IPS-15b (cell line): ENCODE data around the gene PIF1.
A peak's percentile ranks its signal among the peaks of the same experiment; 100 is the strongest.

Experiments
- H3K27me3 ChIP-seq: one replicate; pipeline ENCODE4 v1.6.1; 2013; ENCODE audit warnings: low read length; ENCODE audit not compliant: control insufficient read depth, insufficient read depth
- H3K36me3 ChIP-seq: one replicate; pipeline ENCODE4 v1.6.1; 2013; ENCODE audit warnings: low read length; ENCODE audit not compliant: control insufficient read depth, insufficient read depth
- H3K4me1 ChIP-seq: one replicate; pipeline ENCODE4 v1.6.1; 2013; ENCODE audit warnings: mild to moderate bottlenecking, low read length; ENCODE audit not compliant: control insufficient read depth, insufficient read depth
- H3K4me3 ChIP-seq: one replicate; pipeline ENCODE4 v1.5.1; 2013; ENCODE audit warnings: low read depth, low read length
- H3K9ac ChIP-seq: one replicate; pipeline ENCODE4 v1.6.1; 2013; ENCODE audit warnings: low read depth, mild to moderate bottlenecking, low read length
- H3K9me3 ChIP-seq: one replicate; pipeline ENCODE4 v1.6.1; 2013; ENCODE audit warnings: mild to moderate bottlenecking, low read length; ENCODE audit not compliant: control insufficient read depth, insufficient read depth

PIF1 gene

DNA sequence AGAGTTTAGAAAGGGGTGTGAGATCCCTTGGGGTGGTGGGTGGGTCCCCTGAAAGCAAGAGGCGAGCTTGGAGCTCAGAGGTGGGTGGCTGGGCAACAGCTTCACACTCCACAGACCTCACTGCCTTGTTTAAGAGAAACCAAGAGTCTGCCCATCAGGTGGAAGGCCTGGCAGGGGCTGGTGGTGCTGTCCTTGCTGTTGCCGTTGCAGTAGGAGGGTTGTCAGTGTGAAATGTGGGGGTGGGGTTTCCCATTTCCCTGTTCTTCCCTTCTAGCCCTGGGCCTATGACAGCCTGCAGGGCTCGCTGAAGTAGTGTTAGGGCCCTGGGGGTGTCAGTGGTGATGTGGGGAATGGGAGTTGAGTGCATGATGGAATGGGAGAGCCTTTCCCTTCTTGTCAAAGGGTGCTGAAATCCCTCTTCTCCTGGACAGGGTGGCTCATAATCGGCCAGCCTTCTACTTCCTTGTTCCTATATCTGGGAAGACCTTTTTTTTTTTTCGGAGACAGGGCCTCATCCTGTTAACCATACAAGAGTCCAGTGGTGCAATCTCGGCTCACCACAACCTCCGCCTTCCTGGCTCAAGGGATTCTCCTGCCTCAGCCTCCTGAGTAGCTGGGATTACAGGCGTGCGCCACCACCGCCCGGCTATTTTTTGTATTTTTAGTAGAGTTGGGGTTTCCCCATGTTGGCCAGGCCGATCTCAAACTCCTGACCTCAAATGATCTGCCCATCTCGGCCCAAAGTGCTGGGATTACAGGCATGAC, 20.6 kb upstream of the PIF1 start:
- Histone ChIP-seq H3K4me3 (no peak overlapping the region), H3K9me3 (no peaks in the 10 kb centered on the region), H3K27me3 (no peaks in the 10 kb centered on the region), H3K36me3 (peaks cover 17% of the 10 kb centered on the region), H3K9ac (no peak overlapping the region), H3K4me1 (peaks cover 24% of the 10 kb centered on the region)

GRCh38 chr15:64845183-64845611, 19.8 kb upstream of the PIF1 start:
- Histone ChIP-seq H3K27me3 (no peaks in the 10 kb centered on the region), H3K9ac (no peak overlapping the region), H3K9me3 (no peaks in the 10 kb centered on the region), H3K36me3 (peaks cover 13% of the 10 kb centered on the region), H3K4me1 (peaks cover 25% of the 10 kb centered on the region), H3K4me3 (no peak overlapping the region)

GRCh38 chr15:64844576-64845145, 19.2 kb upstream of the PIF1 start:
- Histone ChIP-seq H3K4me1 (peaks cover 25% of the 10 kb centered on the region), H3K4me3 (no peak overlapping the region), H3K9me3 (no peaks in the 10 kb centered on the region), H3K36me3 (peaks cover 10% of the 10 kb centered on the region), H3K9ac (peak overlapping the region; percentile 57), H3K27me3 (no peaks in the 10 kb centered on the region)

- Histone ChIP-seq H3K27me3 (no peaks in the 10 kb centered on the region), H3K4me1 (peaks cover 25% of the 10 kb centered on the region), H3K9me3 (no peaks in the 10 kb centered on the region), H3K4me3 (no peak overlapping the region), H3K9ac (peak overlapping the region; percentile 54), H3K36me3 (peaks cover 8% of the 10 kb centered on the region)
Measured at GRCh38 chr15:64843991-64844390, 18.5 kb upstream of the PIF1 start.

DNA sequence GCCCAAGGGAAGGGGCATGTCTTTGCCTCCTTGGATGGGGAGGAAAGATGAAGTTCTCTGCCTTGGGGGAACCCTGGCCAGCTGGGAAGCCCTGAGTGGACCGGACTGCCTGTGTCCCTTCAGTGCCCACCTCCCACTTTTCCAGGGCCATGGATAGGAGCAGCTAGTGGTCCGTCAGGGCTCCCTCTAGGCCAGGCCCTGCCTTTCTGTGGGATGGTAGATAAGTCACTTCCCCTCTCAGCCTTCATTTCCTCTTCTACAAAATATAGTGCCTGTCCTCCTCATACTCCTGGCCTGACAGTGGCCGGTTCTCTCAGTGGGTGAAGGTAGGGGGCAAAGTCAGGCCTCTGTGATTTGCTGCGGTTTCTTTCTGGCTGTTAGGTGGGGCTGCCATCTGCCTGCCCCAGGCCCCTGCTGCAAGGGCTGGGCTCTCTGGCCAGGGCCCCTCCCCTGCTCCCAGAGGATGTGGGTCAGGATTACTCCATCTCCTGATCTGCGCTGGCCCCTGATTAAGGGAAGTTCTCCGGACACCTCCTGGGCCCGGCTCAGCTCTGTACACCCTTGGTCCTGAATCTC, 17.6 kb upstream of the PIF1 start:
- Histone ChIP-seq H3K4me1 (peaks cover 25% of the 10 kb centered on the region), H3K27me3 (no peaks in the 10 kb centered on the region), H3K9ac (peak overlapping the region; percentile 87), H3K36me3 (peaks cover 5% of the 10 kb centered on the region), H3K9me3 (no peaks in the 10 kb centered on the region), H3K4me3 (peak overlapping the region; percentile 95)

- H3K36me3 ChIP-seq: peaks cover 3% of the 10 kb centered on the region
- peak overlapping the region; percentile 95 for H3K4me3 ChIP-seq
- H3K27me3 ChIP-seq: no peaks in the 10 kb centered on the region
- peaks cover 25% of the 10 kb centered on the region for H3K4me1 ChIP-seq
- H3K9ac ChIP-seq: peak overlapping the region; percentile 87
- no peaks in the 10 kb centered on the region for H3K9me3 ChIP-seq
Measured at GRCh38 chr15:64842096-64842939, 16.9 kb upstream of the PIF1 start.

DNA sequence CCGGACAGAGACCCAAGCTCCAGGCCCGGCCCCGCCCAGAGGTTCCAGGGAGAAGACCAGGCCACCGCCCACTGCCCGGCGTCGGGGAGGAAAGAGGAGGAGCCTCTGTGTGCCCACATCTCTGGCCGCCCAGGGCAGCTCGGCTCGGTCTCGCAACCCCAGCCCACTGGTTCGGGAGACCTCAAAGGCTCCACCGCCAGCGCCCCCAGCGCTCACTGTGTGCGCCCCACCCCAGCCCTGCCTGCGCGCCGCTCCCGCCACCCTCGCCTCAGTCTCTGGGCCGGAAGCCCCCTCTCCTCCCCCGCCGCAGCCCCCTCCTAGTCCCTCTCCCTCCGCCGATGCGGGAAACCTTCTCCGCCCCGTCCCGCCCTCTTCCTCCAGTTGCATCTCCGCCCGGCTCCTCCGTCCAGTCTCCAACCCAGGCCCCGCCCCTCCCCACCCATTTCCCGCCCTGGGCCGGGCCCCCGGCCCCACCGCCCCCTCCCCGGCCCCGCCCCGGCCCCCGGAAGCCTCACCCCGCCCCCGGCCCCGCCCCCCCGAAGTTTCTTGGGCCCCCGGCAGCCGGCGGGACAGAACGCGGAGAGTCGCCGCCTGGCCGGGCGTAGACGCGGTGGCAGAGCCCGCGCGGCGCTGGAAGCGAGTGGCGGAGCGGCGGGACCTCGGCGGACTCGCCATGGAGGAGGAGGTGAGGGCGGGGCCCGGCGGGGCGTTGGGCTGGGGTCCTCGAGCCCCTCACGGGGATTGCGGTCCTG, 16.1 kb upstream of the PIF1 start, which contains the start of gene PLEKHO2:
Gene PLEKHO2, plus strand, starts transcription at position 572 of the 752 bp plus-strand sequence. Its CDS starts 102 bp downstream, at position 674.
- Histone ChIP-seq H3K36me3 (peaks cover 3% of the 10 kb centered on the region), H3K9me3 (no peaks in the 10 kb centered on the region), H3K4me3 (peak within 1 kb of the TSS; percentile 95), H3K27me3 (no peaks in the 10 kb centered on the region), H3K4me1 (peaks cover 21% of the 10 kb centered on the region), H3K9ac (peak within 1 kb of the TSS; percentile 87)

GRCh38 chr15:64841060-64841343, 15.6 kb upstream of the PIF1 start:
- H3K4me3 ChIP-seq: peak overlapping the region; percentile 89
- peaks cover 23% of the 10 kb centered on the region for H3K4me1 ChIP-seq
- peak overlapping the region; percentile 49 for H3K9ac ChIP-seq
- H3K9me3 ChIP-seq: no peaks in the 10 kb centered on the region
- peaks cover 2% of the 10 kb centered on the region for H3K36me3 ChIP-seq
- H3K27me3 ChIP-seq: no peaks in the 10 kb centered on the region

DNA sequence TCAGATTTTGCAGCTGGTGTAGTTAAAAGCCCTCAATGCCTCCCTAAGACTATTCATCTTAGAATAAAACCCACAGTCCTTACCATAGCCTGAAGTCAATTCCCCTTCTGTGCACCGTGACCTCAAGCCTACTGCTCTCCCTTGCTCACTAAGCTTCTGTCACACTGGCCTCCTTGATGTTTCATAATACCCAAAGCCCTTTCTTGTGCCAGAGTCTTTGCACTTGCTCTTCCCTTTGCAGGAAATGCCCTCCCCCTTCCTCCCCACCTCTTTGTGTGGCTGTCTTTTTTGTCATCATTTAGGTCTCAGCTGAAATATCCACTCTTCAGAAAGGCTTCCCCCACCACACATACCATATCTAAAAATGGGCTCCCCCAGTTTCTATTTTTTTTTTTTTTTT, 12.1 kb upstream of the PIF1 start:
- no peaks in the 10 kb centered on the region for H3K36me3 ChIP-seq
- H3K4me3 ChIP-seq: no peak overlapping the region
- H3K9me3 ChIP-seq: no peaks in the 10 kb centered on the region
- H3K4me1 ChIP-seq: peaks cover 11% of the 10 kb centered on the region
- H3K9ac ChIP-seq: no peak overlapping the region
- no peaks in the 10 kb centered on the region for H3K27me3 ChIP-seq

DNA sequence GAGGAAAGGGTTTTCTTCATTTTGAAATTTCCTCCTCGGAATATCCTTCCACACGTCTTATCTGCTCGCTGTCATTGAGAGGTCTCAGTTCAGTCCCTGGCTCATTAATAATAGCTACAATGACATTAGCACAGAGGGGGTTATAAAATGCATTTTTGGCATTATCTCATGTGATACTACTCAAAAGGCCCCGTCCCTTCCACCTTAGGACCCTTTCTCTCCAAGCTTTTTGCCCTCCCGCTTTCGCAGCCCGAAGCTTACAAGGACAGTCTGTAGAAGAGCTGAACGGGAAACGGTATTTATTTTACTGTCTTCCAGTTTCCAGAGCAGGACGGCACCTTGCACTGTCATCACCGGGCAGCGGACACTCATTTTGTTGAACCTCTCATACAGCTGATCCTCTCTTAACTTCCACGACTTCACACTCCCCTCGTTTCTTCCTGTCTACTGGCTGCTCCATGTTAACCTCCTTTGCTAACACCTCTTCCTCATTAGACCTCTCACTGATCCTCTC, 10.6 kb upstream of the PIF1 start:
- Histone ChIP-seq H3K4me3 (peak overlapping the region; percentile 10), H3K9me3 (no peaks in the 10 kb centered on the region), H3K36me3 (no peaks in the 10 kb centered on the region), H3K9ac (no peak overlapping the region), H3K27me3 (no peaks in the 10 kb centered on the region), H3K4me1 (peaks cover 11% of the 10 kb centered on the region)

- H3K9me3 ChIP-seq: no peaks in the 10 kb centered on the region
- peaks cover 4% of the 10 kb centered on the region for H3K4me1 ChIP-seq
- H3K4me3 ChIP-seq: no peak overlapping the region
- H3K27me3 ChIP-seq: no peaks in the 10 kb centered on the region
- H3K9ac ChIP-seq: no peak overlapping the region
- no peaks in the 10 kb centered on the region for H3K36me3 ChIP-seq
Measured at GRCh38 chr15:64833690-64834089, 8.2 kb upstream of the PIF1 start.
